H1 (cell line): ENCODE data around the gene POLG. TPM values are rescaled to one million over a fixed set of nuclear protein-coding genes. Genes with fewer than 3 reads are reported as not detected.

Experiments
- CTCF ChIA-PET: fragments of 300-600 bp; sonication (Branson Sonifier 250); formaldehyde crosslinking; loops from one replicate; lab custom pipeline; 2021; ENCODE audit not compliant: partially characterized antibody; lab: Charles Lee
- POLR2A ChIA-PET: fragments of 300-600 bp; sonication (Branson Sonifier 250); formaldehyde crosslinking; loops from one replicate; lab custom pipeline; 2021; ENCODE audit warnings: inconsistent platforms; ENCODE audit not compliant: partially characterized antibody; lab: Charles Lee
- DNase-seq, 2 experiments: peaks; one replicate each; pipeline versions ENCODE4 v3.0.0 to v3.0.0-alpha.2; 2010 to 2022; ENCODE audit warnings: low spot score in 2 of 2, low read depth in 1 of 2, mixed read lengths in 1 of 2
- FAIRE-seq: peaks from 2 replicates; lab custom pipeline; 2011; peaks lifted over from hg19 to GRCh38; lab: Jason Lieb, UNC
- H2AFZ ChIP-seq: 2 replicates; pipeline ENCODE4 v1.8.1; 2012; ENCODE audit warnings: low read length, inconsistent platforms
- H2AK5ac ChIP-seq: 2 replicates; pipeline ENCODE4 v1.6.1; 2013; ENCODE audit warnings: low read depth, low read length
- H2BK120ac ChIP-seq: replicated peaks from 2 replicates; pipeline ENCODE3; 2013; ENCODE audit warnings: low read depth, low read length, inconsistent platforms
- H2BK12ac ChIP-seq: 2 replicates; pipeline ENCODE4 v1.6.1; 2013; ENCODE audit warnings: low read depth, low read length
- H2BK15ac ChIP-seq: 2 replicates; pipeline ENCODE4 v1.6.1; 2013; ENCODE audit warnings: low read length
- H2BK20ac ChIP-seq: 2 replicates; pipeline ENCODE4 v1.6.1; 2013; ENCODE audit warnings: low read length
- H2BK5ac ChIP-seq: 2 replicates; pipeline ENCODE4 v1.6.1; 2013; ENCODE audit warnings: low read depth, low read length
- H3K14ac ChIP-seq: 2 replicates; pipeline ENCODE4 v1.6.1; 2013; ENCODE audit warnings: inconsistent platforms; ENCODE audit not compliant: insufficient read length
- H3K18ac ChIP-seq: 2 replicates; pipeline ENCODE4 v1.6.1; 2013; ENCODE audit warnings: low read length; ENCODE audit errors: extremely low read depth
- H3K23ac ChIP-seq: 2 replicates; pipeline ENCODE4 v1.6.1; 2013; ENCODE audit warnings: inconsistent platforms; ENCODE audit not compliant: insufficient read length
- H3K23me2 ChIP-seq: 2 replicates; pipeline ENCODE4 v1.6.1; 2013; ENCODE audit warnings: low read depth, low read length
- H3K27ac ChIP-seq: 2 replicates; pipeline ENCODE4 v1.6.1; 2011; ENCODE audit warnings: low read depth, low read length, inconsistent platforms
- H3K27me3 ChIP-seq, 4 experiments: replicated peaks in 1 of 4; 1 replicate in 1 of 4; 2 replicates in 3 of 4; pipeline versions ENCODE4 v1.6.1 to v1.8.1; 2011 to 2013; ENCODE audit warnings: low read length in 3 of 4, mild to moderate bottlenecking in 3 of 4, inconsistent platforms in 2 of 4, mixed read lengths in 2 of 4, moderate library complexity in 1 of 4; ENCODE audit not compliant: control insufficient read depth in 3 of 4, insufficient read depth in 3 of 4; ENCODE audit errors: extremely low read depth in 1 of 4
- H3K36me3 ChIP-seq, 4 experiments: 2 replicates each; pipeline versions ENCODE4 v1.6.1 to v1.8.1; 2011 to 2013; ENCODE audit warnings: mild to moderate bottlenecking in 4 of 4, low read length in 3 of 4, moderate library complexity in 2 of 4, control low read depth in 1 of 4, inconsistent platforms in 1 of 4; ENCODE audit not compliant: insufficient read depth in 4 of 4, control insufficient read depth in 2 of 4
- H3K4ac ChIP-seq: replicated peaks from 2 replicates; pipeline ENCODE3; 2013; ENCODE audit warnings: low read length, low read depth, mixed read lengths, inconsistent platforms; ENCODE audit not compliant: insufficient read length
- H3K4me1 ChIP-seq, 4 experiments: replicated peaks in 1 of 4; 1 replicate in 1 of 4; 2 replicates in 3 of 4; pipeline versions ENCODE4 v1.6.1 to v1.8.1; 2011 to 2013; ENCODE audit warnings: low read length in 3 of 4, inconsistent platforms in 2 of 4, mixed read lengths in 1 of 4; ENCODE audit not compliant: insufficient read depth in 4 of 4, control insufficient read depth in 3 of 4
- H3K4me2 ChIP-seq, 2 experiments: 2 replicates each; pipeline versions ENCODE4 v1.6.1 to v1.8.1; 2011 to 2013; ENCODE audit warnings: low read depth in 2 of 2, low read length in 2 of 2, control low read depth in 1 of 2, inconsistent platforms in 1 of 2, mild to moderate bottlenecking in 1 of 2; ENCODE audit not compliant: insufficient read depth in 1 of 2
- H3K4me3 ChIP-seq, 4 experiments: fragments of 200-600, 300-600 bp in 1 of 4; sonication (generic), shearing (Covaris generic), sonication (Bioruptor Twin) in 1 of 4; 2 replicates each; pipeline versions ENCODE4 v1.5.1 to v1.8.1; 2011 to 2016; ENCODE audit warnings: low read length in 4 of 4, low read depth in 3 of 4, control low read depth in 2 of 4, inconsistent platforms in 2 of 4, mild to moderate bottlenecking in 2 of 4, mixed read lengths in 1 of 4, moderate library complexity in 1 of 4; ENCODE audit not compliant: insufficient read depth in 2 of 4; ENCODE audit errors: extremely low read depth in 1 of 4
- H3K56ac ChIP-seq: replicated peaks from 2 replicates; pipeline ENCODE3; 2013; ENCODE audit warnings: low read depth, mild to moderate bottlenecking, mixed read lengths, low read length, inconsistent platforms; ENCODE audit not compliant: insufficient read length
- H3K79me1 ChIP-seq: 2 replicates; pipeline ENCODE4 v1.6.1; 2013; ENCODE audit warnings: low read depth, low read length, control low read depth
- H3K79me2 ChIP-seq, 2 experiments: 2 replicates each; pipeline versions ENCODE4 v1.6.1 to v1.8.1; 2012 to 2013; ENCODE audit warnings: low read length in 2 of 2, mild to moderate bottlenecking in 2 of 2, inconsistent platforms in 1 of 2; ENCODE audit not compliant: insufficient read depth in 2 of 2, control insufficient read depth in 1 of 2
- H3K9ac ChIP-seq, 4 experiments: replicated peaks in 1 of 4; 1 replicate in 1 of 4; 2 replicates in 3 of 4; pipeline versions ENCODE4 v1.6.1 to v1.8.1; 2011 to 2013; ENCODE audit warnings: low read depth in 3 of 4, low read length in 3 of 4, control low read depth in 2 of 4, mild to moderate bottlenecking in 2 of 4, moderate library complexity in 2 of 4, inconsistent platforms in 1 of 4; ENCODE audit errors: extremely low read depth in 1 of 4
- H3K9me3 ChIP-seq, 2 experiments: 2 replicates each; pipeline versions ENCODE4 v1.6.1 to v1.8.1; 2012 to 2013; ENCODE audit warnings: mild to moderate bottlenecking in 2 of 2, moderate library complexity in 2 of 2, control low read depth in 1 of 2, inconsistent platforms in 1 of 2, low read depth in 1 of 2, low read length in 1 of 2, mixed read lengths in 1 of 2; ENCODE audit not compliant: insufficient read depth in 2 of 2
- H4K20me1 ChIP-seq, 2 experiments: replicated peaks in 1 of 2; 2 replicates each; pipeline versions ENCODE3 to v1.8.1; 2011 to 2013; ENCODE audit warnings: inconsistent platforms in 2 of 2, low read length in 2 of 2, mild to moderate bottlenecking in 1 of 2; ENCODE audit not compliant: insufficient read depth in 2 of 2, control insufficient read depth in 1 of 2
- H4K5ac ChIP-seq: 2 replicates; pipeline ENCODE4 v1.6.1; 2013; ENCODE audit warnings: low read length, low read depth, mixed read lengths, inconsistent platforms; ENCODE audit not compliant: insufficient read length
- H4K8ac ChIP-seq: 2 replicates; pipeline ENCODE4 v1.8.0; 2013; ENCODE audit warnings: mild to moderate bottlenecking, moderate library complexity, low read length, inconsistent platforms; ENCODE audit not compliant: insufficient read depth; ENCODE audit errors: extremely low read depth
- H4K91ac ChIP-seq: replicated peaks from 2 replicates; pipeline ENCODE3; 2013; ENCODE audit warnings: low read length, mixed read lengths, inconsistent platforms; ENCODE audit not compliant: insufficient read length
- ATF2 ChIP-seq: IDR thresholded peaks from 2 replicates; pipeline ENCODE4 v1.6.1; 2012; ENCODE audit warnings: low read length, inconsistent platforms
- E2F6 ChIP-seq: IDR thresholded peaks from 2 replicates; pipeline ENCODE4 v1.6.1; 2012; ENCODE audit warnings: inconsistent platforms
- EP300 ChIP-seq, 2 experiments: IDR thresholded peaks; 1 replicate in 1 of 2; 2 replicates in 1 of 2; pipeline ENCODE4 v1.6.1; 2011 to 2012; ENCODE audit warnings: low read depth in 2 of 2, low read length in 2 of 2, mild to moderate bottlenecking in 2 of 2, borderline replicate concordance in 1 of 2, inconsistent platforms in 1 of 2, moderate library complexity in 1 of 2
- HDAC6 ChIP-seq: IDR thresholded peaks from one replicate; pipeline ENCODE4 v1.7.1; 2012; ENCODE audit warnings: low read depth, mild to moderate bottlenecking, inconsistent platforms, low read length, moderate library complexity
- KDM5A ChIP-seq: fragments of 200-600 bp; IDR thresholded peaks from 2 replicates; pipeline ENCODE4 v1.7.1; 2012; ENCODE audit warnings: mild to moderate bottlenecking, low read length, inconsistent platforms, mixed read lengths
- MAFK ChIP-seq: IDR thresholded peaks from 2 replicates; pipeline ENCODE4 v1.6.1; 2012; ENCODE audit warnings: low read depth, mild to moderate bottlenecking, improper control_type of control experiment, low read length
- NRF1 ChIP-seq: IDR thresholded peaks from 2 replicates; pipeline ENCODE4 v1.6.1; 2011; ENCODE audit warnings: mild to moderate bottlenecking, low read depth, low read length, improper control_type of control experiment
- RBBP5 ChIP-seq: IDR thresholded peaks from 2 replicates; pipeline ENCODE4 v1.7.1; 2012; ENCODE audit warnings: low read depth, mild to moderate bottlenecking, inconsistent platforms, low read length, moderate library complexity, borderline replicate concordance
- RFX5 ChIP-seq: IDR thresholded peaks from 2 replicates; pipeline ENCODE4 v1.6.1; 2011; ENCODE audit warnings: low read depth, low read length, improper control_type of control experiment, borderline replicate concordance
- SIRT6 ChIP-seq: IDR thresholded peaks from one replicate; pipeline ENCODE4 v1.7.1; 2012; ENCODE audit warnings: low read length, inconsistent platforms
- SUZ12 ChIP-seq: fragments of 200-600 bp; sonication (generic); IDR thresholded peaks from 2 replicates; pipeline ENCODE4 v1.6.1; 2012; ENCODE audit warnings: mild to moderate bottlenecking, inconsistent platforms, low read length, moderate library complexity, mixed read lengths
- WGBS, 2 experiments: shearing (Covaris generic) in 1 of 2; methylation state at CpG; one replicate each; pipeline versions ENCODE4 v1.1.6 to v1.1.7; 2013 to 2015; ENCODE audit warnings: low lambda C conversion rate in 2 of 2, mixed read lengths in 2 of 2, inconsistent platforms in 1 of 2, low coverage in 1 of 2, missing lambda C conversion rate in 1 of 2; ENCODE audit not compliant: insufficient replicate concordance in 2 of 2, insufficient coverage in 1 of 2, insufficient read length in 1 of 2; ENCODE audit errors: extremely low coverage in 1 of 2, missing lambda C conversion rate in 1 of 2; 5-methylcytosine and 5-hydroxymethylcytosine counted together
- polyA plus RNA-seq, 7 experiments: library from polyadenylated mRNA; depleted of rRNA in 3 of 7; stranded (reverse) in 5 of 7; unstranded in 2 of 7; fragments of >200 nt in 5 of 7; fragments of 200-250 nt in 2 of 7; gene quantifications; 1 replicate in 5 of 7; 2 replicates in 1 of 7; 4 replicates in 1 of 7; pipeline versions ENCODE4 v1.2.1 to v1.2.3, GENCODE V29; 2011 to 2013; ENCODE audit warnings: missing spikeins in 2 of 7, mixed read lengths in 2 of 7
- total RNA-seq: library from RNA; stranded (reverse); fragmentation: NEBNext Ultra II Directional; extraction: Animal tissue kit (Norgen Biotek cat#: 25700); gene quantifications from 2 replicates; pipeline ENCODE4 v1.2.1, GENCODE V29; 2021

Gene POLG
- total and polyA plus RNA-seq, 2 of the 8 experiments (the other 6 are each of a cell fraction or from before 2014, with no cell fraction given) = 14.8 to 52.3 TPM

GRCh38 chr15:89338036-89338435, 3.4 kb upstream of the POLG start:
- Histone ChIP-seq H3K79me2 (peaks cover 0 to 7% of the 10 kb centered on the region in 2 experiments; a peak in 2 of 4 replicates), H3K4me1 (peaks cover 0 to 9% (median 2%) of the 10 kb centered on the region in 4 experiments; a peak in 4 of 7 replicates), H3K79me1 (no peaks in the 10 kb centered on the region; the same call in 1 of the 2 replicates), H3K23me2 (peaks cover 9% of the 10 kb centered on the region), H3K27ac (no peak overlapping the region), H3K36me3 (peaks cover 0 to 4% (median 1%) of the 10 kb centered on the region in 4 experiments; a peak in 3 of 8 replicates), H3K9me3 (no peaks in the 10 kb centered on the region), H2BK20ac (no peak overlapping the region), H2BK12ac (no peak overlapping the region), H4K5ac (no peak overlapping the region), H3K56ac (no peak overlapping the region), H2AFZ (no peak overlapping the region), H3K9ac (no peak overlapping the region), H2AK5ac (no peak overlapping the region), H2BK120ac (no peak overlapping the region), H4K20me1 (no peaks in the 10 kb centered on the region), H3K4ac (no peak overlapping the region), H2BK5ac (no peak overlapping the region), H4K8ac (no peak overlapping the region), H3K23ac (no peak overlapping the region), H3K4me2 (no peak overlapping the region), H3K4me3 (no peak overlapping the region), H4K91ac (no peak overlapping the region), H3K18ac (no peak overlapping the region), H2BK15ac (no peak overlapping the region), H3K27me3 (peaks cover 0 to 4% (median 1%) of the 10 kb centered on the region in 4 experiments; a peak in 2 of 7 replicates), H3K14ac (no peak overlapping the region)
- CTCF ChIA-PET = interaction anchor here (1.0 to 5.6 kb wide), 7 partner anchors 8 to 105 kb away, joined by 3 to 48 read pairs (median 4); no protein-coding TSS in a partner anchor
- POLR2A ChIA-PET = no interaction called here
- DNase-seq = no peak
- WGBS, 2 experiments = 86% methylated on average over 6 of the region's 6 CpGs; no CpG with 5 or more reads in 1 of the 2 experiments
- FAIRE-seq = no peak
- no peak for TF ChIP-seq E2F6
- TF ChIP-seq SUZ12 = no peak
- no peak for TF ChIP-seq KDM5A
- TF ChIP-seq SIRT6 = no peak
- TF ChIP-seq MAFK = no peak
- TF ChIP-seq RFX5 = no peak
- no peak for TF ChIP-seq HDAC6
- TF ChIP-seq EP300 (IDR thresholded peaks at IDR 0.05; ENCODE audit: borderline replicate concordance in 1 of 2, low read depth in 2 of 2, low read length in 2 of 2) = no peak
- no peak for TF ChIP-seq ATF2
- TF ChIP-seq RBBP5 = no peak
- TF ChIP-seq NRF1 = no peak
